Suprapubic skin (tissue), 4 donors: ENCODE measurements around the gene MRPS34.

Source experiments
- EP300 ChIP-seq: sonication (generic); formaldehyde crosslinking; IDR thresholded peaks from one replicate; pipeline ENCODE4 v1.6.1; 2017; ENCODE audit warnings: antibody characterized with exemption
- POLR2A ChIP-seq, 2 donors: fragments of 450-650 bp; IDR thresholded peaks; one replicate each; pipeline ENCODE4 v1.6.1; 2017; ENCODE audit warnings: antibody characterized with exemption in 2 of 2, mild to moderate bottlenecking in 2 of 2, moderate library complexity in 2 of 2
- POLR2AphosphoS5 ChIP-seq, 3 donors: sonication (generic); formaldehyde crosslinking; IDR thresholded peaks; one replicate each; pipeline ENCODE4 v1.6.1; 2017; ENCODE audit warnings: antibody characterized with exemption in 3 of 3
- TF ChIP-seq, protein P1 (sequence below), 2 donors: fragments of 200-600 bp in 1 of 2; fragments of 450-650 bp in 1 of 2; sonication (generic) in 1 of 2; IDR thresholded peaks; one replicate each; pipeline ENCODE4 v1.5.1; 2016 to 2019; ENCODE audit warnings: antibody characterized with exemption in 2 of 2, mild to moderate bottlenecking in 1 of 2, moderate library complexity in 1 of 2

DNA sequence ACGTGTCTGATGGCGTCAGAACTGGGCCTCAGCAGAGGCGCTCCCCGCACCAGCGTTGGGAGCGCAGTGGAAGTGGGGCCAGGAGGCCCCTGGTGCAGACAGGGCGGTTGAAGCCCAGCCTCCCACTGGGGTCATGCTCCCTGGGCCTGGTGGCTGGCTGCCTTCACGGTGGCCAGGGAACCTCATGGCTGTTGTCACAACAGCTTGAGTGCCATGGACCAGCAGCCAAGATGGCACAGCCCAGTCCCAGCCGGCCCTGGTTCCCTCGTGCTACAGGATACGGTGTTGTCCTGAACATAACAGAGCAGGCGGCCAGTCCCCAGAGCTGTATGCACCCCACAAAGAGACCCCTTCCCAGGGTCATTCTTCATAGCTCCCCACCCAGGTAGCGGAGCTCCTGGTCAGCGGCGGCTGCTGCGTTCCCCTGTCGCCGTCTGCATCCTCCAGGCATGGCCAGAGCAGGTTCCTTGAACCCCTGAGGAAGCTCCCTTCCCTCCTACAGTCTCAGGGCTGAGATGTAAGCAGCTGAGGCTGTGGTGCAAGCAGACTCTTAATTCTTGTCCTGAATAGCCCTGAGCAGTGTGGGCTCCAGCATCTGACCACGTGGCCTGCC lies 31.3 kb downstream of the MRPS34 start:
- TF ChIP-seq EP300 (no peak), POLR2A (IDR thresholded peaks at IDR 0.05) (no peak), POLR2AphosphoS5 (IDR thresholded peaks at IDR 0.05) (no peak)
- TF ChIP-seq, protein P1, sequence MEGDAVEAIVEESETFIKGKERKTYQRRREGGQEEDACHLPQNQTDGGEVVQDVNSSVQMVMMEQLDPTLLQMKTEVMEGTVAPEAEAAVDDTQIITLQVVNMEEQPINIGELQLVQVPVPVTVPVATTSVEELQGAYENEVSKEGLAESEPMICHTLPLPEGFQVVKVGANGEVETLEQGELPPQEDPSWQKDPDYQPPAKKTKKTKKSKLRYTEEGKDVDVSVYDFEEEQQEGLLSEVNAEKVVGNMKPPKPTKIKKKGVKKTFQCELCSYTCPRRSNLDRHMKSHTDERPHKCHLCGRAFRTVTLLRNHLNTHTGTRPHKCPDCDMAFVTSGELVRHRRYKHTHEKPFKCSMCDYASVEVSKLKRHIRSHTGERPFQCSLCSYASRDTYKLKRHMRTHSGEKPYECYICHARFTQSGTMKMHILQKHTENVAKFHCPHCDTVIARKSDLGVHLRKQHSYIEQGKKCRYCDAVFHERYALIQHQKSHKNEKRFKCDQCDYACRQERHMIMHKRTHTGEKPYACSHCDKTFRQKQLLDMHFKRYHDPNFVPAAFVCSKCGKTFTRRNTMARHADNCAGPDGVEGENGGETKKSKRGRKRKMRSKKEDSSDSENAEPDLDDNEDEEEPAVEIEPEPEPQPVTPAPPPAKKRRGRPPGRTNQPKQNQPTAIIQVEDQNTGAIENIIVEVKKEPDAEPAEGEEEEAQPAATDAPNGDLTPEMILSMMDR (IDR thresholded peaks at IDR 0.05): no peak
